A549 (cell line): ENCODE results near the gene TDP1.

Experiments
- MYC ChIP-seq: IDR thresholded peaks from 2 replicates; pipeline ENCODE4 v1.6.1; 2012; ENCODE audit warnings: mild to moderate bottlenecking, inconsistent platforms, low read length, improper control_type of control experiment, borderline replicate concordance
- ZC3H11A ChIP-seq: fragments of 450-650 bp; IDR thresholded peaks from 2 replicates; pipeline ENCODE4 v1.6.1; 2014; ENCODE audit warnings: antibody characterized with exemption, mild to moderate bottlenecking

GRCh38 chr14:89988787-89989186 lies 33.1 kb downstream of the TDP1 start:
- TF ChIP-seq ZC3H11A (no peak), MYC (no peak)
